ENCODE data around the gene DUSP10. TPM values are rescaled to one million over a fixed set of nuclear protein-coding genes. Genes with fewer than 3 reads are reported as not detected.

Gene DUSP10
- total RNA-seq, 1 donor from 2014 or later, result 22.9 TPM

- intact Hi-C loops (cut with micrococcal nuclease), result no loop called here
Measured at GRCh38 chr1:221667504-221667903, 74.4 kb downstream of the DUSP10 start.

GRCh38 chr1:221664253-221664652, 77.6 kb downstream of the DUSP10 start:
- intact Hi-C loops (cut with micrococcal nuclease), result no loop called here

GRCh38 chr1:221663321-221663720, 78.6 kb downstream of the DUSP10 start:
- intact Hi-C loops (cut with micrococcal nuclease), result no loop called here

GRCh38 chr1:221655766-221656305, 86.1 kb downstream of the DUSP10 start:
- intact Hi-C loops (cut with micrococcal nuclease), result no loop called here
